ENCODE data around the gene TBCB.
"Not testable (repeated sequence)": the region's sequence is repeated elsewhere in the genome, so short reads cannot be mapped to it uniquely, and the experiment has no call there.

The TBCB gene, protein sequence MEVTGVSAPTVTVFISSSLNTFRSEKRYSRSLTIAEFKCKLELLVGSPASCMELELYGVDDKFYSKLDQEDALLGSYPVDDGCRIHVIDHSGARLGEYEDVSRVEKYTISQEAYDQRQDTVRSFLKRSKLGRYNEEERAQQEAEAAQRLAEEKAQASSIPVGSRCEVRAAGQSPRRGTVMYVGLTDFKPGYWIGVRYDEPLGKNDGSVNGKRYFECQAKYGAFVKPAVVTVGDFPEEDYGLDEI

DNA sequence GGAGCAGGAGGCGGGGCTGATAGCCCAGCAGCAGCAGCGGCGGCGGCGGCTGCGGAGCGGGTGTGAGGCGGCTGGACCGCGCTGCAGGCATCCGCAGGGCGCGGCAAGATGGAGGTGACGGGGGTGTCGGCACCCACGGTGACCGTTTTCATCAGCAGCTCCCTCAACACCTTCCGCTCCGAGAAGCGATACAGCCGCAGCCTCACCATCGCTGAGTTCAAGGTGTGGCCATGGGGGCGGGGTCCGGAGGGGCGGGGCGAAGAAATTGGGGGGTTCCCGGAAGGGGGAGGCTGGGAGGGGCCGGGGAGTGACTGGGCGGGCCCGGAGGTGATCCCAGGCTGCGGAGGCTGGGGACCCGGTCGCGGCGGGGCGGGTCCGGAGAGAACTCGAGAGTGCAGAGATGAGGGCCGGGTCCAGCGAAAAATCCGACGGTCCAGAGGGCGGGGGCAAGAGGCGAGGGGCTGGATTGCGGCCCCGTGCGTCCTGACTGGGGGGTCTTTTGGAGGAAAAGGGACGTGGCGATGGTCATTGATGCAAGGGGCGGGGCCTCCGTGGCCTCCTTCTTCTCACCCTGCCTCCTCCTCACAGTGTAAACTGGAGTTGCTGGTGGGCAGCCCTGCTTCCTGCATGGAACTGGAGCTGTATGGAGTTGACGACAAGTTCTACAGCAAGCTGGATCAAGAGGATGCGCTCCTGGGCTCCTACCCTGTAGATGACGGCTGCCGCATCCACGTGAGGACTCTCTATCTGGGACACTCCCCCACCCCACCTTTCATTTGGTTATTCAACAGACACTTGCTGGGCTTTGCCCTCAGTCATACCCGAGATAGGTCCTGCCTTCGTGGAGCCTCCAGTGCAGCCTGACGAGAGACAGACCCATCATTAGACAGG lies at the start of gene TBCB:
TBCB (plus strand) TSS at position 16 of the 891 bp plus-strand sequence; CDS start at position 109, 93 bp downstream.
- Histone ChIP-seq H3K9ac (ENCODE audit: low read length) (peak within 1 kb of the TSS; percentile 77), H3K27ac (ENCODE audit: low read depth, low read length) (peak within 1 kb of the TSS; percentile 52; the same call in 1 of the 2 replicates), H3K27me3 (ENCODE audit: control insufficient read depth, insufficient read depth, low read length) (no peaks in the 10 kb centered on the region), H3K4me3 (ENCODE audit: low read depth, low read length) (peak within 1 kb of the TSS; percentile 88), H3K9me3 (ENCODE audit: control insufficient read depth, insufficient read depth, low read depth, low read length) (no peaks in the 10 kb centered on the region), H3K4me1 (ENCODE audit: control insufficient read depth, insufficient read depth, low read length) (peaks cover 29% of the 10 kb centered on the region), H3K36me3 (ENCODE audit: control insufficient read depth, insufficient read depth, low read length) (peaks cover 49% of the 10 kb centered on the region)

DNA sequence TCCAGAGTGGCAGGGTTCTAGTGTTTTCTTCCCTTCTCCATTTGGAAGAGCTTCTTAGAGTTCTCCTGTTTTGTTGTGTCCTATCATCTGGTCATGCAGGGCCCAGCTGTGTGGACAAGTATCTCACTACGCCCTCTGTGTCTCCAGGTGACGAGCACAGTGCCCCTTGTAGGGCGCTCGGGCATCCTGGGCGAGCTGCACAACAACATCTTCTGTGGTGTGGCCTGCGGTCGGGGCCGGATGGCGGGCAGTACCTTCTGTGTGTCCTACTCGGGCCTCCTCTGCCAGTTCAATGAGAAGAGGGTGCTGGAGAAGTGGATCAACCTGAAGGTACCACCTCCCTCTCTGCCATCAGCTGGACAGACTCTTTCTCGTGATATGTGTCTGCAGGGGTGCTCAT lies 47.6 kb upstream of the TBCB start:
- Histone ChIP-seq H3K36me3 (ENCODE audit: control insufficient read depth, insufficient read depth, low read length) (peaks cover 75% of the 10 kb centered on the region), H3K27me3 (ENCODE audit: control insufficient read depth, insufficient read depth, low read length) (no peaks in the 10 kb centered on the region), H3K9me3 (ENCODE audit: control insufficient read depth, insufficient read depth, low read depth, low read length) (no peaks in the 10 kb centered on the region), H3K4me1 (ENCODE audit: control insufficient read depth, insufficient read depth, low read length) (no peaks in the 10 kb centered on the region), H3K9ac (ENCODE audit: low read length) (no peak overlapping the region), H3K4me3 (ENCODE audit: low read depth, low read length) (no peak overlapping the region), H3K27ac (ENCODE audit: low read depth, low read length) (no peak overlapping the region)

DNA sequence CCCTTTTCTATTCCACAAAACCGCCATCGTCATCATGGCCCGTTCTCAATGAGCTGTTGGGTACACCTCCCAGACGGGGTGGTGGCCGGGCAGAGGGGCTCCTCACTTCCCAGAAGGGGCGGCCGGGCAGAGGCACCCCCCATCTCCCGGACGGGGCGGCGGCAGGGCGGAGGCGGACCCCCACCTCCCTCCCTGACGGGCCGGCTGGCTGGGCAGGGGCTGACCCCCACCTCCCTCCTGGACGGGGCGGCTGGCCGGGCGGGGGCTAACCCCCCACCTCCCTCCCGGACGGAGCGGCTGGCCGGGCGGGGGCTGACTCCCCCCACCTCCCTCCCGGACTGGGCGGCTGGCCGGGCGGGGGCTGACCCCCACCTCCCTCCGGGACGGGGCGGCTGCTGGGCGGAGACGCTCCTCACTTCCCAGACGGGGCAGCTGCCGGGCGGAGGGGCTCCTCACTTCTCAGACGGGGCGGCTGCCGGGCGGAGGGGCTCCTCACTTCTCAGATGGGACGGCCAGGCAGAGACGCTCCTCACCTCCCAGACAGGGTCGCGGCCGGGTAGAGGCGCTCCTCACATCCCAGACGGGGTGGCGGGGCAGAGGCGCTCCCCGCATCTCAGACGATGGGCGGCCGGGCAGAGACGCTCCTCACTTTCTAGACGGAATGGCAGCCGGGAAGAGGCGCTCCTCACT lies 46.3 kb upstream of the TBCB start:
- peaks cover 78% of the 10 kb centered on the region for H3K36me3 ChIP-seq (ENCODE audit: control insufficient read depth, insufficient read depth, low read length)

DNA sequence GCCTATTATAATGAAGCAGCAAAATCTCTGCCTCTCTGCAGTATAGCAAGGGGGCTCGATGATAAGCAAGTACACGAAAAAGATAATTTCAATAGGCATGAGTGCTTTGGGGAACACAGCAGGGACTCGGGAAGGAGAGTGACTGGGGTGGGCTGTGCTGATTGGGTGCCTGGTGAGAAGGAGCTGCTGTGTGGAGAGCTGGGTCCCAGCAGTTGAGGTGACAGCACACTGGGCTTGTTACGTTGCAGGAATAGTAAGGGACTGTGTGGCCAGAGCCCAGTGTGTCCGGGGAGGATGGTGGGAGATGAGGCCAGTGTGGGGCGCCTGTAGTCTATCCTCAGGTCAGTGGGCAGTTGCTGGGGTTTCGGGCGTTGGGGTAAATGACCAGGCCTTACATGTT lies 43.2 kb upstream of the TBCB start:
- no peaks in the 10 kb centered on the region for H3K27me3 ChIP-seq (ENCODE audit: control insufficient read depth, insufficient read depth, low read length)
- H3K27ac ChIP-seq (ENCODE audit: low read depth, low read length): no peak overlapping the region
- H3K36me3 ChIP-seq (ENCODE audit: control insufficient read depth, insufficient read depth, low read length): peaks cover 80% of the 10 kb centered on the region
- H3K4me1 ChIP-seq (ENCODE audit: control insufficient read depth, insufficient read depth, low read length): no peaks in the 10 kb centered on the region
- H3K9me3 ChIP-seq (ENCODE audit: control insufficient read depth, insufficient read depth, low read depth, low read length): no peaks in the 10 kb centered on the region
- no peak overlapping the region for H3K9ac ChIP-seq (ENCODE audit: low read length)
- no peak overlapping the region for H3K4me3 ChIP-seq (ENCODE audit: low read depth, low read length)

More for the DNA sequence above, 46.3 kb upstream of the TBCB start:
- not testable (repeated sequence) for H3K4me3 ChIP-seq (ENCODE audit: low read depth, low read length); H3K27ac ChIP-seq (ENCODE audit: low read depth, low read length); H3K9me3 ChIP-seq (ENCODE audit: control insufficient read depth, insufficient read depth, low read depth, low read length); H3K4me1 ChIP-seq (ENCODE audit: control insufficient read depth, insufficient read depth, low read length); H3K27me3 ChIP-seq (ENCODE audit: control insufficient read depth, insufficient read depth, low read length); H3K9ac ChIP-seq (ENCODE audit: low read length)

DNA sequence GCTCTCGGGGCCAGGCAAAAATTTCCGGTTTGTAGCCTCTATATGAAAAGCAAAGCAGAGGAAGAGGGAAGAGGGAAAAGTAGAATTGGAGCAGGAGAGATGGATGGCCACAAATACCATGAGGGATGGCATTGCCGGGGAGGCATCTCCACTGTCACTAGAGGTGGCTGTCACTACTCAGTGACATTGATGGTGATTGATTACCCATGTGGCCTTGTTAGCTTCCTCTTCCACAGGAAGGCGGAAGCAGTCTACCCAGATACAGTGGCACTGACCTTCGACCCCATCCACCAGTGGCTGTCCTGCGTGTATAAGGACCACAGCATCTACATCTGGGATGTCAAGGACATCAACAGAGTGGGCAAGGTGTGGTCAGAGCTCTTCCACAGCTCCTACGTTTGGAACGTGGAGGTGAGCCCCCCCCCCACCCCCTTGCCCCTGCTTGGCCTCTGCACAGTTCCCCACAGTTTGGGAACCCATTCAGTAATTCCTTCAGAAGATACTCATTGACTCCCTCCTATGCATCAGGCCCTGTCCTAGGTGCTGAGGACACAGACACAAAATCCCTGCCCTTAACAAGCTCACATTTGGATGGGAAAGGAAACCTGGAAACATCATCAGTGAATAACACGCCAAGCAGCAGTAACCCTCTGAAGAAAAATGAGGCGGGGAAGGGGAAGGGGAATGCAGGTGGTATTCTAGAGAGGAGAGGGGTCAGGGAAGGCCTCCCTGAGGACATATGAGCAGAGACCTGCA lies 42.0 kb upstream of the TBCB start:
- peaks cover 74% of the 10 kb centered on the region for H3K36me3 ChIP-seq (ENCODE audit: control insufficient read depth, insufficient read depth, low read length)
- no peak overlapping the region for H3K4me3 ChIP-seq (ENCODE audit: low read depth, low read length)
- no peak overlapping the region for H3K27ac ChIP-seq (ENCODE audit: low read depth, low read length)
- no peak overlapping the region for H3K9ac ChIP-seq (ENCODE audit: low read length)
- H3K9me3 ChIP-seq (ENCODE audit: control insufficient read depth, insufficient read depth, low read depth, low read length): no peaks in the 10 kb centered on the region
- H3K27me3 ChIP-seq (ENCODE audit: control insufficient read depth, insufficient read depth, low read length): no peaks in the 10 kb centered on the region
- H3K4me1 ChIP-seq (ENCODE audit: control insufficient read depth, insufficient read depth, low read length): no peaks in the 10 kb centered on the region

DNA sequence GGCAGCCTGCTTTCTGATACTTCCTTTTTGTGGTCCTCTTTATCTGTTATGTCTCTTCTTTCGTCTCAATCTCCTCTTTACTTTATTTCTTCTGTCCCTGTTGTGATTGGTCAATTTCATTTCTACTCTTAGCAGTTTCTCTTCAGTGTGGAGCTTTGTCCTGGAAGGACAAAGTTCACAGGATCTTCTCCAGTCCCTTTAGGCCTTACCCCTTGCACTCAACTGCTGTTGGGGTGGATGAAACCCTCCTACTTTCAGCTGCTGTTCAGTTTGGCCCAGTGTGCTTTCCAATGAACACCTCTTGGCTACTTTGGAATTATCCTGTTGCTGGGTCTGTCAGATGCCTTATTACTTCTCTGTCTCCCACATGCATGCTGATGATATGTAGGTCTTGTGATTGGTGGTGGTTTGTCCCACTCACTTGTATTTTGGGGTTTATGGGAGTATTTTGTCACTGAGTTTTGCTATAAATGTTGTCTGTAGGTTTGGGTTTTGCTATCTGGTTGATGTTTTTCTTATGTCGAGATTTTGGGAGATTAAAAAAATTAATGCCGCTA lies 35.8 kb upstream of the TBCB start:
- Histone ChIP-seq H3K9me3 (ENCODE audit: control insufficient read depth, insufficient read depth, low read depth, low read length) (no peaks in the 10 kb centered on the region), H3K4me3 (ENCODE audit: low read depth, low read length) (no peak overlapping the region), H3K9ac (ENCODE audit: low read length) (no peak overlapping the region), H3K4me1 (ENCODE audit: control insufficient read depth, insufficient read depth, low read length) (no peaks in the 10 kb centered on the region), H3K27me3 (ENCODE audit: control insufficient read depth, insufficient read depth, low read length) (no peaks in the 10 kb centered on the region), H3K27ac (ENCODE audit: low read depth, low read length) (no peak overlapping the region), H3K36me3 (ENCODE audit: control insufficient read depth, insufficient read depth, low read length) (peaks cover 81% of the 10 kb centered on the region)

DNA sequence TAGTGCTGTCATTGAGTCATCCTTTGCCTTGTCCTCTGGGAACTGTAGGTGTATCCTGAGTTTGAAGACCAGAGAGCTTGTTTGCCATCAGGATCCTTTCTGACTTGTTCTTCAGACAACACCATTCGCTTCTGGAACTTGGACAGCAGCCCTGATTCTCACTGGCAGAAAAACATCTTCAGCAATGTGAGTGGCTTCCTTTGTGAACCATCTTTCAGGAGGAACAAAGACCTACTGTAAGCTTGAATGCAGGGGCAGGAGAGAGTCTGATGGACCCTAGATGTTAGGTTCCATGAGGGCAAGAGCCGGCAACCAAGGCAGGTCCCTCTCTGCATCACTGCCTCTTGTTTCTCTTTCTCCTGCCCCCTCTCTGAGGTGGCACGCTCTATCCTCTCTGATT lies 33.9 kb upstream of the TBCB start:
- Histone ChIP-seq H3K36me3 (ENCODE audit: control insufficient read depth, insufficient read depth, low read length) (peaks cover 81% of the 10 kb centered on the region), H3K9me3 (ENCODE audit: control insufficient read depth, insufficient read depth, low read depth, low read length) (no peaks in the 10 kb centered on the region), H3K27me3 (ENCODE audit: control insufficient read depth, insufficient read depth, low read length) (no peaks in the 10 kb centered on the region), H3K4me3 (ENCODE audit: low read depth, low read length) (no peak overlapping the region), H3K27ac (ENCODE audit: low read depth, low read length) (no peak overlapping the region), H3K4me1 (ENCODE audit: control insufficient read depth, insufficient read depth, low read length) (no peaks in the 10 kb centered on the region), H3K9ac (ENCODE audit: low read length) (no peak overlapping the region)

DNA sequence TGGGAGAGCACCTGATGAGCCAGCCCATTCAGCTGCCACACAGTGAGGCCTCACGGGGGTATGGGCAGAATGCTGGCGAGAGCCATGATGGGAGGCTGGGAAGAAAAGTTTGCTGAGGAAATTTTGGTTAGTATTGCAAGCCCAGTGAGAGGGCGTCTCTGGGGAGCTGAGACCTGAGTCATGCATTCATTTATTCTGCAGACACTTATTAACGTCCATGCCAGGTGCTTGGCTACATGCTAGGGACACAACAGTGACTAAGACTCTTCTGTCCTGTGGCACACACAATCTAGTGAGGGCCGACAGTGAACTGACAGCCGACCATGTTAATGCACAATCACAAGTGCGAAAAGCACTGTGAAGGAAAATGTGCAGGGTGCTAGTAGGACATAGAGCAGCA lies 33.4 kb upstream of the TBCB start:
- H3K36me3 ChIP-seq (ENCODE audit: control insufficient read depth, insufficient read depth, low read length): peaks cover 82% of the 10 kb centered on the region
- H3K9me3 ChIP-seq (ENCODE audit: control insufficient read depth, insufficient read depth, low read depth, low read length): no peaks in the 10 kb centered on the region
- no peaks in the 10 kb centered on the region for H3K4me1 ChIP-seq (ENCODE audit: control insufficient read depth, insufficient read depth, low read length)

DNA sequence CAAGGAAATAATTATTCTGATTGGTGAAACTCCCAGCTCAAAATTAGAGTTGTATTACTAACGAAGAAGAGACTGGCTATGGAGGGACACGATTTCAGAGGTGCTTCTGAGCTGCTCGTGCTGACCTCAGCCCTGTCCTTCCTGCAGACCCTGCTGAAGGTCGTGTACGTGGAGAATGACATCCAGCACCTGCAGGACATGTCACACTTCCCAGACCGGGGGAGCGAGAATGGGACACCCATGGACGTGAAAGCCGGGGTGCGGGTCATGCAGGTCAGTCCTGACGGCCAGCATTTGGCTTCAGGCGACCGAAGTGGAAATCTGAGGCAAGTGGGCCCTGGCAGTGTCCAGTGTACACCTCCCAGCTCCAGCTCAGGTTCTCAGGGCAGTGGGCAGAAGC lies 32.4 kb upstream of the TBCB start:
- H3K27ac ChIP-seq (ENCODE audit: low read depth, low read length): no peak overlapping the region
- H3K4me1 ChIP-seq (ENCODE audit: control insufficient read depth, insufficient read depth, low read length): no peaks in the 10 kb centered on the region
- H3K36me3 ChIP-seq (ENCODE audit: control insufficient read depth, insufficient read depth, low read length): peaks cover 84% of the 10 kb centered on the region
- no peaks in the 10 kb centered on the region for H3K27me3 ChIP-seq (ENCODE audit: control insufficient read depth, insufficient read depth, low read length)
- H3K9ac ChIP-seq (ENCODE audit: low read length): no peak overlapping the region
- H3K9me3 ChIP-seq (ENCODE audit: control insufficient read depth, insufficient read depth, low read depth, low read length): no peaks in the 10 kb centered on the region
- H3K4me3 ChIP-seq (ENCODE audit: low read depth, low read length): no peak overlapping the region

More for the DNA sequence above, 33.4 kb upstream of the TBCB start:
- Histone ChIP-seq H3K27me3 (ENCODE audit: control insufficient read depth, insufficient read depth, low read length) (no peaks in the 10 kb centered on the region), H3K4me3 (ENCODE audit: low read depth, low read length) (no peak overlapping the region), H3K9ac (ENCODE audit: low read length) (no peak overlapping the region), H3K27ac (ENCODE audit: low read depth, low read length) (no peak overlapping the region)

DNA sequence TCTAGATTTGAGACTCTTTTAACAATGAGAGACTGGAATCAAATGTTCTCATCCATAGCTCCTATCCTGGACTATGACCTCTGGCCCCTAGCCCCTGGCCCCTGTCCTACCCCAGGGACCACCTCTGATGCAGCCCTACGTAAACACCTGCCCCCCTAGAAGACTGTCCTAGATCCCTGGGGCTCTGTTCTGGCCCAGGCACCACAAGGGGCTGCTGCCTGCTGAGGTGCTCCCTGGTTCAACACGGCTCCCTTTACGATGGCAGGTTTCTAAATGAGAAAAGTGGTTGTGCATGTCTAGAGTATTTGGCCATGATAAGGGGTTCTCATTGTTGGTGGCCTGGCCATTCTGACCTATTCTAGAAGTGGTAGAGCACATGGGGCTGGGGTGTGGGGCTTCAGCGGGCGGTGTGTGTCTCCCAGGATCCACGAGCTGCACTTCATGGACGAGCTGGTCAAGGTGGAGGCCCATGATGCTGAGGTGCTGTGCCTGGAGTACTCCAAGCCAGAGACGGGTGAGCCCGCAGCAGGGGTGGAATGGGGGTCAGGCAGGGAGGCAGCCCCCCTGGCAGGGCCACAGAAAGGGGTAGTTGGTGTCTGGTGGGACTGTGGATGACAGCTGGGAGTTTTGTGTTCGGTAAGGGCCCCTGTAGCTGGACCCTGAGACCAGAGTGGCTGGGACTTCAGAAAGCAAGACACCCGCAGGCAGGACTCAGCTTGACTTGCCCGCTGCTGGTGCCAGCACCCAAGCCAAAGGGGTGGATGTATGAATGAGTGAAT lies 30.8 kb upstream of the TBCB start:
- Histone ChIP-seq H3K36me3 (ENCODE audit: control insufficient read depth, insufficient read depth, low read length) (peaks cover 90% of the 10 kb centered on the region), H3K4me3 (ENCODE audit: low read depth, low read length) (no peak overlapping the region), H3K9me3 (ENCODE audit: control insufficient read depth, insufficient read depth, low read depth, low read length) (no peaks in the 10 kb centered on the region), H3K9ac (ENCODE audit: low read length) (no peak overlapping the region), H3K27ac (ENCODE audit: low read depth, low read length) (no peak overlapping the region), H3K4me1 (ENCODE audit: control insufficient read depth, insufficient read depth, low read length) (no peaks in the 10 kb centered on the region), H3K27me3 (ENCODE audit: control insufficient read depth, insufficient read depth, low read length) (no peaks in the 10 kb centered on the region)
